C4-2B (cell line): ENCODE data around the gene OSBPL5.

Experiments
- CTCF ChIP-seq: fragments of 450-650 bp; conservative IDR thresholded peaks from 2 replicates; pipeline ENCODE4 v1.5.1; 2017; ENCODE audit warnings: mild to moderate bottlenecking
- ZFX ChIP-seq: fragments of 450-650 bp; IDR thresholded peaks from 2 replicates; pipeline ENCODE4 v1.6.1; 2017

- TF ChIP-seq CTCF, result no peak
- no peak for TF ChIP-seq ZFX
These were observed 112.5 kb downstream of the OSBPL5 start for GRCh38 chr11:3052567-3052966.
